ENCODE measurements around the gene SELENOO.

DNA sequence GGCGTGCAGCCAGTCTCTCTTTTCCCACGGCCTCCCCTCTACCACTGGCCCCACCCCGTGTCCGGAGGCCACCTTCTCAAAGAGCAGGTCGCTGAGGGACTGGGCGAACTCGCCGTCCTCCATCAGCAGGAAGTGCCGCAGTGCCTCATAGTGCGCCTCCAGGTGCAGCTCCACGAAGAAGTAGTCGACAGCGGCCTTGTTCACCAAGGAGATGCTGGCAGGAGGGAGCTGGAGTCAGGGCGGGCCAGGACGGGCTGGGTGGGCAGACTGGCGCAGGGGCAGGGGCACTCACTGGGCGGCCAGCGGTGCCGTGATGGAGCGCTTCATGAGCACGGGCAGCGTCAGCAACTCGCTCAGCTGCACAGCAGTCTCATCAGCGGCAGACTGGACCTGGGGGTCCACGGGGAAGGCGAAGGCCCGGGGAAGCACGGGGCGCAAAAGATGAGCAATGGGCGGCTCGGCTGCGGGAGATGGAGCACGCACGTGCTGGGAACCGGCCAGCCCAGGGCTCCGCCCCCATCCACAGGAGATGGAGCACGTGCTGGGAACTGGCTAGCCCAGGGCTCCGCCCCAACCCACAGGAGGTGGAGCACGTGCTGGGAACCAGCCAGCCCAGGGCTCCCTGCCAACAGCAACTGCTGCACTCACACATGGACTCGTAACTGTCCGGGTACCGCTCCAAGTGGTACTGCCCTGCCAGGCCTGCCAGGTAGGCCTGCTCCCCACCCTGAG, 18.4 kb downstream of the SELENOO start:
- TF ChIP-seq CTCF (conservative IDR thresholded peaks at IDR 0.05; ENCODE audit: low read depth, low read length) (no peak), EZH2 (IDR thresholded peaks at IDR 0.05; ENCODE audit: low read length, unreplicated experiment) (no peak), EZH2phosphoT487 (IDR thresholded peaks at IDR 0.05; ENCODE audit: borderline replicate concordance, low read length) (no peak)

Data from PC-3 (cell line).